MM.1S (cell line): ENCODE measurements around the gene ACAP2.

Experiments used
- DNase-seq: peaks from one replicate; pipeline ENCODE4 v3.0.0-alpha.2; 2015
- H2AFZ ChIP-seq: fragments of 300-600 bp; sonication (generic); 2 replicates; pipeline ENCODE4 v1.6.0; 2016; ENCODE audit warnings: antibody characterized with exemption, low read length
- H3F3A ChIP-seq: fragments of 300-600 bp; sonication (generic); 2 replicates; pipeline ENCODE4 v1.6.1; 2016; ENCODE audit warnings: mild to moderate bottlenecking, antibody characterized with exemption, low read length, moderate library complexity, mixed read lengths; ENCODE audit not compliant: insufficient read depth
- H3K27ac ChIP-seq: fragments of 300-600 bp; sonication (generic); 2 replicates; pipeline ENCODE4 v1.5.1; 2016; ENCODE audit warnings: mild to moderate bottlenecking, low read length
- H3K27me3 ChIP-seq: fragments of 300-600 bp; sonication (generic); replicated peaks from 2 replicates; pipeline ENCODE4 v1.6.0; 2016; ENCODE audit warnings: low read length; ENCODE audit not compliant: insufficient read depth
- H3K36me3 ChIP-seq: fragments of 300-600 bp; sonication (generic); replicated peaks from 2 replicates; pipeline ENCODE4 v1.6.1; 2016; ENCODE audit warnings: mild to moderate bottlenecking, low read length, mixed read lengths; ENCODE audit not compliant: insufficient read depth
- H3K4me1 ChIP-seq: fragments of 300-600 bp; sonication (generic); 2 replicates; pipeline ENCODE4 v1.6.1; 2016; ENCODE audit warnings: low read length, mixed read lengths
- H3K4me2 ChIP-seq: fragments of 300-600 bp; sonication (generic); 2 replicates; pipeline ENCODE4 v1.6.0; 2016; ENCODE audit warnings: low read depth, low read length
- H3K4me3 ChIP-seq: fragments of 300-600 bp; sonication (generic); 2 replicates; pipeline ENCODE4 v1.5.1; 2016; ENCODE audit warnings: low read length, mixed read lengths
- H3K79me2 ChIP-seq: fragments of 300-600 bp; sonication (generic); 2 replicates; pipeline ENCODE4 v1.6.1; 2016; ENCODE audit warnings: mixed run types, low read length, mixed read lengths
- H3K9ac ChIP-seq: fragments of 300-600 bp; sonication (generic); 2 replicates; pipeline ENCODE4 v1.6.1; 2016; ENCODE audit warnings: low read length, mixed read lengths
- H3K9me2 ChIP-seq: fragments of 300-600 bp; sonication (generic); replicated peaks from 2 replicates; pipeline ENCODE4 v1.6.1; 2016; ENCODE audit warnings: mild to moderate bottlenecking, low read length, mixed read lengths; ENCODE audit not compliant: insufficient read depth
- H3K9me3 ChIP-seq: fragments of 300-600 bp; sonication (generic); replicated peaks from 2 replicates; pipeline ENCODE4 v1.6.1; 2016; ENCODE audit warnings: mild to moderate bottlenecking, low read length, mixed read lengths; ENCODE audit not compliant: insufficient read depth
- H4K20me1 ChIP-seq: fragments of 300-600 bp; sonication (generic); 2 replicates; pipeline ENCODE4 v1.6.1; 2016; ENCODE audit warnings: mild to moderate bottlenecking, low read length, moderate library complexity, mixed read lengths; ENCODE audit not compliant: insufficient read depth
- EZH2 ChIP-seq: fragments of 300-600 bp; sonication (generic); optimal IDR thresholded peaks from 2 replicates; pipeline ENCODE3; 2017; ENCODE audit warnings: low read depth, mild to moderate bottlenecking, antibody characterized with exemption, low read length, mixed read lengths
- EZH2phosphoT487 ChIP-seq: fragments of 300-600 bp; sonication (generic); IDR thresholded peaks from 2 replicates; pipeline ENCODE4 v1.6.1; 2018; ENCODE audit warnings: antibody characterized with exemption, low read length
- TF ChIP-seq, protein P1 (sequence below): fragments of 300-600 bp; sonication (generic); IDR thresholded peaks from 2 replicates; pipeline ENCODE4 v1.5.1; 2016; ENCODE audit warnings: antibody characterized with exemption, low read length, mixed read lengths

Gene ACAP2

DNA sequence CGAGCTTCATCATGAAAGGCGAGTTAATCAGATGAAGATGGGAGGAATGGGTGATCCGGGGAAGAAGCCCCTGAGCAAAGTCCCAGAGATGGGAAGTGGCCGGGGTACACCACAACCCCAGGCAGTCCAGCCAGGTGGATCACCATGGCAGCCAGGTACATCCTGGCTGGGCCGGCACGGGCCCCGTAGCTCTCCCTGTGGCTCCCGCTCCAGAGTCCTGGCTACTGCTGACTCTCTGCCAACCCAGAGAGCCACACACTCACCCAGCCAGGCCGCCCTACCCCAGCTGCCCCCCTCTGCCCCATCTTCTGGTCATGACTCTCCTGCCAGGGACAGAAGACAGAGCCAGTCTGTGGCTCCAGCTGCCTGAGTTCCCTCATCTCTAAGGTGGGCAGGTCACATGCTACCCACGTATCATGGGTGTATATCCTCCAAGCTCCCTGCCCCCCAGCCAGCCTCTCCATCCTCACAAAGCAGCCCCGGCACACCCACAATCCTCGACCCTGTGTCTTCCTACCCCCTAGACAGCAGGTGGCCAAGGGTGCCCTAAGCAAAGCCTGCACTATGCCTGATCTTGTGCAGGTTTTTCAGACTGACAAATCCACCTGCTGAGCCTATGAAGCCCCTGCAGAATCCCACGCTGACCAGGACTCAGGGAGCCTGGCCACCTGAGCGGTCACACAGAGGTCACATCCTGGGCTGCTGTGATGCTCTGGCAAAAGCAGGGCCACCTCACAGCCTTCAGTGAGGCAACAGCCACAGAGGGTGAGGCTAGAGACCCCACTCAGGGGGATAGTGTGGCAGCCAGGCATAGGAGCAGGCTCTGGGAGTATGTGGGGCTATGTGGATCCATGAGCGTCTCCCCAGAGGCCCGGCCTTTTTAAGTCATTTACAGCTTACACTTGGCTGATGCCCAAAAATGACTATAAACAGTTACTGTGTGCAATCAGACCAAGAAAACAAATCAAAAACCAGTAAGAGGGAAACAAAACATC lies 185.1 kb downstream of the ACAP2 start:
- H4K20me1 ChIP-seq = no peaks in the 10 kb centered on the region
- H3K27ac ChIP-seq = no peak overlapping the region
- H3K4me3 ChIP-seq = no peak overlapping the region
- no peaks in the 10 kb centered on the region for H3K36me3 ChIP-seq
- no peak overlapping the region for H2AFZ ChIP-seq
- no peak for TF ChIP-seq EZH2
- no peak overlapping the region for H3K4me2 ChIP-seq
- no peak overlapping the region for H3K9ac ChIP-seq
- H3F3A ChIP-seq = peaks cover 16% of the 10 kb centered on the region; the same call in 1 of the 2 replicates
- H3K9me3 ChIP-seq = no peaks in the 10 kb centered on the region
- DNase-seq = no peak
- H3K4me1 ChIP-seq = peaks cover 8% of the 10 kb centered on the region
- no peaks in the 10 kb centered on the region for H3K9me2 ChIP-seq
- no peaks in the 10 kb centered on the region for H3K27me3 ChIP-seq
- H3K79me2 ChIP-seq = no peaks in the 10 kb centered on the region

DNA sequence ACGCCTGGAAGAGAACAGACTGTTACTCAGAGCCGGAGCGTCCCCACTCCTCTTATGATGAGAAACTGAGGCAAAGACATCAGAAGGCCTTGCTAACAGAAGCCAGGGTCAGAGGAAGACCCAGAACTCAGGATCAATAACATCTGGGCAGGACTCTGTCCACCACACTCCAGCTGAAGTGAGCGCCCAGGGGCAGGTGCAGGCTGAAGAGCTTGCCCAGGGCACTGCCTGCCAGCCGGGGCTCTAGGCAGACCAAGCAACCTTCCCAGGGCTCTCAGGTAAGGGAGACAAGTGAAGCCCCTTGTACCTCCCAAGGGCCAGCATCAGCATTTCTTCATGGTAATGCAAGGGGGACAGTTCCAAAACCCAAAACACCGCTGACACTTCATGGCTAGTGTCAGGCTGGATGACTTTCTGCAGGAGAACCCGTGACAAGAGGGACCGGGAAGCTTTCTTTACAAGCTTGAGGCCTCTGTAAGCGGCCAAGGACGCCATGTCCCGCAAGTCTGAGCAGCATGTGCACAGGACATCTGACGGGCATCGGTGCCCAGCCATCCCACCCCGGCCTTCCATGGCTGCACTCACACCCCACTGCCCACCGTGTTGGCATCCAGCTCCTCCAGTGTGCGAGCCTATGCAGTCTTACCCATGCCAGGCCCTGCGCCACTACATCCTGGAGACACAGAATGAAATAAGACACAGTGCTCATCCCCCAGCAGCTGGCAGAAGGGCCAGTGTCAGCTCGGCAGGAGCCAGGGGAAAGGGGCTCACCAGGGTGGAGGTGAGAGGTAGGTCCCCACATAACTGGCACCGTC lies 186.0 kb downstream of the ACAP2 start:
- no peak overlapping the region for H3K27ac ChIP-seq
- H3K4me2 ChIP-seq = no peak overlapping the region
- no peak overlapping the region for H2AFZ ChIP-seq
- TF ChIP-seq EZH2phosphoT487 = no peak
- TF ChIP-seq, protein P1, sequence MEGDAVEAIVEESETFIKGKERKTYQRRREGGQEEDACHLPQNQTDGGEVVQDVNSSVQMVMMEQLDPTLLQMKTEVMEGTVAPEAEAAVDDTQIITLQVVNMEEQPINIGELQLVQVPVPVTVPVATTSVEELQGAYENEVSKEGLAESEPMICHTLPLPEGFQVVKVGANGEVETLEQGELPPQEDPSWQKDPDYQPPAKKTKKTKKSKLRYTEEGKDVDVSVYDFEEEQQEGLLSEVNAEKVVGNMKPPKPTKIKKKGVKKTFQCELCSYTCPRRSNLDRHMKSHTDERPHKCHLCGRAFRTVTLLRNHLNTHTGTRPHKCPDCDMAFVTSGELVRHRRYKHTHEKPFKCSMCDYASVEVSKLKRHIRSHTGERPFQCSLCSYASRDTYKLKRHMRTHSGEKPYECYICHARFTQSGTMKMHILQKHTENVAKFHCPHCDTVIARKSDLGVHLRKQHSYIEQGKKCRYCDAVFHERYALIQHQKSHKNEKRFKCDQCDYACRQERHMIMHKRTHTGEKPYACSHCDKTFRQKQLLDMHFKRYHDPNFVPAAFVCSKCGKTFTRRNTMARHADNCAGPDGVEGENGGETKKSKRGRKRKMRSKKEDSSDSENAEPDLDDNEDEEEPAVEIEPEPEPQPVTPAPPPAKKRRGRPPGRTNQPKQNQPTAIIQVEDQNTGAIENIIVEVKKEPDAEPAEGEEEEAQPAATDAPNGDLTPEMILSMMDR = no peak
- no peak for TF ChIP-seq EZH2
- no peaks in the 10 kb centered on the region for H4K20me1 ChIP-seq
- H3K4me3 ChIP-seq = no peak overlapping the region
- H3K9me2 ChIP-seq = no peaks in the 10 kb centered on the region
- H3K9ac ChIP-seq = no peak overlapping the region
- no peaks in the 10 kb centered on the region for H3K9me3 ChIP-seq
- H3K4me1 ChIP-seq = peaks cover 8% of the 10 kb centered on the region
- H3K79me2 ChIP-seq = no peaks in the 10 kb centered on the region
- peaks cover 16% of the 10 kb centered on the region; the same call in 1 of the 2 replicates for H3F3A ChIP-seq
- DNase-seq = no peak
- H3K27me3 ChIP-seq = no peaks in the 10 kb centered on the region
- H3K36me3 ChIP-seq = no peaks in the 10 kb centered on the region

DNA sequence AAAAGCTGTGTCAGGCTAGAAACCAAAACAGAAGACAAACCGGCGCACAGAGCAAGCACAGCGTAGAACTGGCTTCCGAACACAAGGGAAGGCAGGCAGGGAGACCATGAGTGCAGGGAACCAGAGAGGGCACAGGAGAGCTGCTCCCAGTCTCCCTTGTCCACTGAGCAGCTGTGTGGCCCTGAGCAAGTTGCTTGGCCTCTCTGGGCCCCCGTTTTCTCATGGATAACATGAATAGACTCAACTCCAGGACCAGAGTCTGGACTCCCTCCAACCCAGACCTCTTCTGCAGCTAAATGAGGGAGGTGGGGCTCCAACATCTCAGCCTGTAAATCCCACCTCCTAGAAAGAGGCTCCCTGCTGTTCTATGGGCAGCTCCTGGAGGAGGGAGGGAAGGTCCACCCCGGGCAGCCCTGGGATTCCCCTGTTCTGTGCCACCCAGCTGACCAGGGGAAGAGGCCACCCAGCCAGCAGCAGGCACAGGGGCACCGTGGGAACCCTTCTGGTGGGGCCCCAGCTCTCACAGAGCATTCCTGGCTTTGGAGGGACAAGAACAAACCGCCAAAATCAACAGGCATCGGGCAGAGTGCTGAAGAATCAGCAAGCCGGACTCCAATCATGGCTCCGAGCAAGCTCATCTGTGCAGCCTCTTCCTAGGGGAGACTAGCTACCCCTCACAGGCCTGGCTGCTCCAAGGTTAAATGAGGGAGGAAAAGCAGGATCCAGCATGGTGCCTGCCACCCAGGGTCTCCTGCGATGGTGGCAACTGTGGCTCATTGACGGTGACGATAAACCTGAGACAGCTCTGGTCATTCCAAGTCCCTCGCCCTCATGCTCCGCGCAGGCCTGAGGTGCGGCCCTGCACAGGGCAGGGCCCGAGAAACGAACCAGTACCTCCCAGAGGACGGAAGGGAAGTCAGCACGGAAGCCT lies 187.0 kb downstream of the ACAP2 start:
- H3K9me3 ChIP-seq = no peaks in the 10 kb centered on the region
- TF ChIP-seq, protein P1 = no peak
- no peak for TF ChIP-seq EZH2
- no peak for TF ChIP-seq EZH2phosphoT487
- H3K36me3 ChIP-seq = no peaks in the 10 kb centered on the region
- H2AFZ ChIP-seq = no peak overlapping the region
- no peaks in the 10 kb centered on the region for H3K27me3 ChIP-seq
- no peaks in the 10 kb centered on the region for H4K20me1 ChIP-seq
- H3K4me3 ChIP-seq = no peak overlapping the region
- no peak overlapping the region for H3K27ac ChIP-seq
- H3K9me2 ChIP-seq = no peaks in the 10 kb centered on the region
- H3K79me2 ChIP-seq = no peaks in the 10 kb centered on the region
- H3K4me1 ChIP-seq = peaks cover 8% of the 10 kb centered on the region
- no peak overlapping the region for H3K4me2 ChIP-seq
- peaks cover 16% of the 10 kb centered on the region; the same call in 1 of the 2 replicates for H3F3A ChIP-seq
- no peak overlapping the region for H3K9ac ChIP-seq
- no peak for DNase-seq
